AG04450 (cell line): ENCODE data around the gene RETREG3. TPM values are rescaled to one million over a fixed set of nuclear protein-coding genes. Genes with fewer than 3 reads are reported as not detected.

Experiments used
- CTCF ChIA-PET: fragments of 300-600, 350-600 bp; formaldehyde crosslinking; extraction: SDS; loops from one replicate; lab custom pipeline; 2022; ENCODE audit warnings: antibody characterized with exemption, inconsistent platforms; lab: Charles Lee
- POLR2A ChIA-PET: fragments of 350-600 bp; formaldehyde crosslinking; extraction: SDS; loops from one replicate; lab custom pipeline; 2021; ENCODE audit warnings: antibody characterized with exemption, inconsistent platforms; lab: Yijun Ruan, JAX
- DNase-seq: peaks from one replicate; pipeline ENCODE4 v3.0.0-alpha.2; 2011; ENCODE audit warnings: low read depth, low spot score
- H3K27ac ChIP-seq: one replicate; pipeline ENCODE4 v1.5.1; 2012; ENCODE audit warnings: low read depth, low read length, control low read depth
- H3K27me3 ChIP-seq: one replicate; pipeline ENCODE4 v1.6.0; 2012; ENCODE audit warnings: low read length; ENCODE audit not compliant: control insufficient read depth, insufficient read depth
- H3K4me3 ChIP-seq: 2 replicates; pipeline ENCODE4 v1.5.1; 2011; ENCODE audit warnings: mild to moderate bottlenecking, low read depth, low read length, control low read depth
- H3K9me3 ChIP-seq: 2 replicates; pipeline ENCODE4 v1.5.1; 2012; ENCODE audit warnings: low read length; ENCODE audit not compliant: control insufficient read depth, insufficient read depth
- polyA plus RNA-seq: library from polyadenylated mRNA; depleted of rRNA; stranded (reverse); fragments of >200 nt; gene quantifications from 2 replicates; pipeline ENCODE4 v1.2.3, GENCODE V29; 2011
- TF ChIP-seq, protein P1 (sequence below): IDR thresholded peaks from 2 replicates; pipeline ENCODE4 v1.5.1; 2011; ENCODE audit warnings: low read depth, low read length, control low read depth, inconsistent platforms

RETREG3 gene
- polyA plus RNA-seq, 1 experiment, result 27.5 TPM

DNA sequence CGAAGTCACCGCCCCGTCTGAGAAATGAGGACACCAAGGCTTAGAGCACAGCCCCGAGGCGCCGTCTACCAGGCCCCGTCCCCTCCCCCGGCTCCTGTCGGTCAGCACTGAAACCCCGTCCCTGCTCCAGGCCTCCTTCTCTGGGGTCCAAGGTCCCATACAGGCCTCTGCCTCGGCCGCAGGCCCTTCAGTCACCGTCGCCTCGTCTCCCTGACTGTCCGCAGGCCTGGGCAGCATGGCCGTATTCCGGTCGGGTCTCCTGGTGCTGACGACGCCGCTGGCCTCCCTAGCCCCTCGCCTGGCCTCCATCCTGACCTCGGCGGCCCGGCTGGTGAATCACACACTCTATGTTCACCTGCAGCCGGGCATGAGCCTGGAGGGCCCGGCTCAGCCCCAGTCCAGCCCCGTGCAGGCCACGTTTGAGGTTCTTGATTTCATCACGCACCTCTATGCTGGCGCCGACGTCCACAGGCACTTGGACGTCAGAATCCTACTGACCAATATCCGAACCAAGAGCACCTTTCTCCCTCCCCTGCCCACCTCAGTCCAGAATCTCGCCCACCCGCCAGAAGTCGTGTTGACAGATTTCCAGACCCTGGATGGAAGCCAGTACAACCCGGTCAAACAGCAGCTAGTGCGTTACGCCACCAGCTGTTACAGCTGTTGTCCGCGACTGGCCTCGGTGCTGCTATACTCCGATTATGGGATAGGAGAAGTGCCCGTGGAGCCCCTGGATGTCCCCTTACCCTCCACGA is 46.6 kb downstream of the RETREG3 start:
- Histone ChIP-seq H3K4me3 (peak overlapping the region; percentile 94), H3K9me3 (peaks cover 5% of the 10 kb centered on the region; the same call in 1 of the 2 replicates), H3K27me3 (no peaks in the 10 kb centered on the region), H3K27ac (peak overlapping the region; percentile 88)
- TF ChIP-seq, protein P1, sequence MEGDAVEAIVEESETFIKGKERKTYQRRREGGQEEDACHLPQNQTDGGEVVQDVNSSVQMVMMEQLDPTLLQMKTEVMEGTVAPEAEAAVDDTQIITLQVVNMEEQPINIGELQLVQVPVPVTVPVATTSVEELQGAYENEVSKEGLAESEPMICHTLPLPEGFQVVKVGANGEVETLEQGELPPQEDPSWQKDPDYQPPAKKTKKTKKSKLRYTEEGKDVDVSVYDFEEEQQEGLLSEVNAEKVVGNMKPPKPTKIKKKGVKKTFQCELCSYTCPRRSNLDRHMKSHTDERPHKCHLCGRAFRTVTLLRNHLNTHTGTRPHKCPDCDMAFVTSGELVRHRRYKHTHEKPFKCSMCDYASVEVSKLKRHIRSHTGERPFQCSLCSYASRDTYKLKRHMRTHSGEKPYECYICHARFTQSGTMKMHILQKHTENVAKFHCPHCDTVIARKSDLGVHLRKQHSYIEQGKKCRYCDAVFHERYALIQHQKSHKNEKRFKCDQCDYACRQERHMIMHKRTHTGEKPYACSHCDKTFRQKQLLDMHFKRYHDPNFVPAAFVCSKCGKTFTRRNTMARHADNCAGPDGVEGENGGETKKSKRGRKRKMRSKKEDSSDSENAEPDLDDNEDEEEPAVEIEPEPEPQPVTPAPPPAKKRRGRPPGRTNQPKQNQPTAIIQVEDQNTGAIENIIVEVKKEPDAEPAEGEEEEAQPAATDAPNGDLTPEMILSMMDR, result no peak
- ChIA-PET CTCF (interaction anchor here (0.7 to 1.1 kb wide), 2 partner anchors 15 to 16 kb away, joined by 3 to 4 read pairs; partner anchors contain the start of gene PSMC3IP), POLR2A (interaction anchor here (0.7 to 0.9 kb wide), 2 partner anchors 15 to 651 kb away, joined by 3 read pairs; partner anchors contain the start of gene PSMC3IP)
- DNase-seq, result no peak

DNA sequence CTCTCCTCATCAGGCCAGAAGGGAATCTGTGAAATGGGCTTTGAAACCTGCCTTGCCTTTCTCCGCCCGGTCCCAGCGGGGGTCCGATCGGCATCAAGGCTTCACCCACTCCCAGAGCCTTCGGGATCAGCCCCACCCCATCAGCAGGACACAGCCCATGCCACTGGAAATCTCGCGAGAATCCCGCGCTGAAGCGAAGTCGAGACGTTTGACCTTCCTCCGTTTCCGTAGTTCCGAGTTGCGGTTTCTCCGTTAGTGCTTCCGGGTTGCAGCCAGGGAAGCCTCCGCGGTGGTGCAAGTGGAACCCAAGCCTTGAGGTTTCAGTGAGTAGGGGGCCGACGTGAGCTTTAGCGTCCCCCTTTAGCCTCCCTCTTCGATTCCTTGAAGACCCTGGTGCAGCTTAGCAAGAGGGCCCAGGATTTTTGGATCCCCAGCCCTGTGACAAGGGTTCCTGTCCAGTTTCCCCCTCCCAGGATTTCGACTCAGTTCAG is 47.2 kb downstream of the RETREG3 start, which contains the start of gene COASY:
TSS of gene COASY (plus strand) at position 252 of the 491 bp plus-strand sequence. CDS start 475 bp downstream, outside the sequence.
- CTCF ChIA-PET, result interaction anchor here (0.7 kb wide), 1 partner anchor 16 kb away, joined by 3 read pairs; no protein-coding TSS in a partner anchor
- POLR2A ChIA-PET, result no interaction called here

DNA sequence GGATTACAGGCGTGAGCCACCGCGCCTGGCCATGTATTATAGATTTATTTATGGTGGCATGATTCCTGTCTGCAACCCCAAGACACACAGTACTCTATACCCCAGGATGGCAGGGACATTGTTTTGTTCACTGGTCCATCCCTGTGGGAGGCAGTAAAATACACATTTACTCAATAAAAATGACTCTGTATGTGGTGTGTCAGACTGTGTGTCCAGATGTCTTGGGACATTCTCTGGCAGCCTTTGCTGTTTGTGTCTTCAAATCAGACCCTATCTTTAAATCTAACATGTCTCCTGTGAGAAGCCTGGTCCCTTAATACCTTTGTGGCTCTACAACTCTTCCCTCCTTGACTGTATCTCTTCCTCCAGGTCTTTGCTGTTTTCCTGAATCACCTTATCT is 48.9 kb downstream of the RETREG3 start:
- no peak overlapping the region for H3K27ac ChIP-seq
- H3K9me3 ChIP-seq, result no peaks in the 10 kb centered on the region; the same call in 1 of the 2 replicates
- ChIA-PET POLR2A (no interaction called here), CTCF (no interaction called here)
- TF ChIP-seq, protein P1, result no peak
- no peak for DNase-seq
- no peak overlapping the region for H3K4me3 ChIP-seq
- H3K27me3 ChIP-seq, result no peaks in the 10 kb centered on the region

More for the DNA sequence above, 47.2 kb downstream of the RETREG3 start, which contains the start of gene COASY:
- peak within 1 kb of the TSS; percentile 94 for H3K4me3 ChIP-seq
- peak; percentile 95 for DNase-seq
- H3K27ac ChIP-seq, result peak within 1 kb of the TSS; percentile 88
- TF ChIP-seq, protein P1, result no peak
- no peaks in the 10 kb centered on the region; the same call in 1 of the 2 replicates for H3K9me3 ChIP-seq
- H3K27me3 ChIP-seq, result no peaks in the 10 kb centered on the region

DNA sequence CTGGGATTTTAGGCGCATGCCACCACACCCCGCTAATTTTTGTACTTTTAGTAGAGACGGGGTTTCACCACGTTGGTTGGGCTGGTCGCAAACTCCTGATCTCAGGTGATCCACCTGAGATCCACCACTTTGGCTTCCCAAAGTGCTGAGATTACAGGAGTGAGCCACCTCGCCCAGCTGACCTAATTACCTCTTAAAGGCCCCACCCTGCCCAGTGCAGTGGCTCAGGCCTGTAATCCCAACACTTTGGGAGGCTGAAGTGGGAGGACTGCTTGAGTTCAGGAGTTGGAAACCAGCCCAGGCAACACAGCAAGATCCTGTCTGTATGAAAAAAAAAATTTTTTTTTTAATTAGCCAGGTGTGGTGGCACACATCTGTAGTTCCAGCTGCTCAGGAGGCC is 50.1 kb downstream of the RETREG3 start:
- POLR2A ChIA-PET, result no interaction called here
- no peaks in the 10 kb centered on the region for H3K27me3 ChIP-seq
- no peak overlapping the region for H3K27ac ChIP-seq
- no peak overlapping the region for H3K4me3 ChIP-seq
- TF ChIP-seq, protein P1, result no peak
- DNase-seq, result no peak
- CTCF ChIA-PET, result interaction anchor here (0.7 kb wide), 1 partner anchor 130 kb away, joined by 3 read pairs; no protein-coding TSS in a partner anchor
- no peaks in the 10 kb centered on the region; the same call in 1 of the 2 replicates for H3K9me3 ChIP-seq
